ENCODE results near the gene ADGRV1. TPM values are rescaled to one million over a fixed set of nuclear protein-coding genes. Genes with fewer than 3 reads are reported as not detected.

The ADGRV1 gene
- total and polyA plus RNA-seq, 9 of the 15 experiments (the other 6 are each of a cell fraction or from before 2014, with no cell fraction given) = 21.7 to 156 (median 58.2) TPM

GRCh38 chr5:90876366-90876765 is 317.8 kb downstream of the ADGRV1 start:
- POLR2A ChIA-PET = no interaction called here

More at GRCh38 chr5:90876366-90876765, 317.8 kb downstream of the ADGRV1 start:
- no peaks in the 10 kb centered on the region for H3K9me3 ChIP-seq (replicated peaks; ENCODE audit: control insufficient read depth, insufficient read depth, low read depth, low read length)
- no peak overlapping the region for H2AFZ ChIP-seq (ENCODE audit: low read depth, low read length)
- BruUV-seq (replicated peaks) = no TSS peak
- DNase-seq (ENCODE audit: extremely low read depth in 1 of 4, low spot score in 3 of 4) = no peak
- no peak for TF ChIP-seq NCOA6 (IDR thresholded peaks at IDR 0.05)
- TF ChIP-seq ZNF197 (CRISPR knock-in tag; IDR thresholded peaks at IDR 0.05; ENCODE audit: low read depth) = no peak
- TF ChIP-seq ZSCAN29 (IDR thresholded peaks at IDR 0.05) = no peak
- no peak for TF ChIP-seq C11orf30 (IDR thresholded peaks at IDR 0.05; ENCODE audit: low read depth)
- no peak for TF ChIP-seq ZNF436 (CRISPR knock-in tag; IDR thresholded peaks at IDR 0.05)
- no peak for TF ChIP-seq NEUROD1 (IDR thresholded peaks at IDR 0.05; ENCODE audit: borderline replicate concordance, low read depth, low read length, partially characterized antibody)
- TF ChIP-seq, protein P1, sequence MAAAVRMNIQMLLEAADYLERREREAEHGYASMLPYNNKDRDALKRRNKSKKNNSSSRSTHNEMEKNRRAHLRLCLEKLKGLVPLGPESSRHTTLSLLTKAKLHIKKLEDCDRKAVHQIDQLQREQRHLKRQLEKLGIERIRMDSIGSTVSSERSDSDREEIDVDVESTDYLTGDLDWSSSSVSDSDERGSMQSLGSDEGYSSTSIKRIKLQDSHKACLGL (CRISPR knock-in tag; IDR thresholded peaks at IDR 0.05; ENCODE audit: borderline replicate concordance, poor library complexity, severe bottlenecking) = no peak
- no peak for TF ChIP-seq MCM5 (IDR thresholded peaks at IDR 0.05; ENCODE audit: low read depth)
- TF ChIP-seq TFAM (CRISPR knock-in tag; conservative IDR thresholded peaks at IDR 0.05) = no peak
- no peak for TF ChIP-seq HMGN3 (IDR thresholded peaks at IDR 0.05; ENCODE audit: borderline replicate concordance, extremely low read depth, insufficient read length, low read depth, low read length)
- no peak for TF ChIP-seq TRIM28 (IDR thresholded peaks at IDR 0.05)
- TF ChIP-seq CCAR2 (IDR thresholded peaks at IDR 0.05; ENCODE audit: low read depth, low read length) = no peak
- no peak for TF ChIP-seq XRCC5 (IDR thresholded peaks at IDR 0.05; ENCODE audit: low read depth, low read length)
- no peak for TF ChIP-seq PPARD (CRISPR knock-in tag; IDR thresholded peaks at IDR 0.05)
- TF ChIP-seq ESRRB (CRISPR knock-in tag; IDR thresholded peaks at IDR 0.05; ENCODE audit: borderline replicate concordance) = no peak
- TF ChIP-seq TAF1 (IDR thresholded peaks at IDR 0.05; ENCODE audit: control insufficient read depth, extremely low read depth, insufficient read depth, low read length, severe bottlenecking) = no peak
- TF ChIP-seq, protein P2, sequence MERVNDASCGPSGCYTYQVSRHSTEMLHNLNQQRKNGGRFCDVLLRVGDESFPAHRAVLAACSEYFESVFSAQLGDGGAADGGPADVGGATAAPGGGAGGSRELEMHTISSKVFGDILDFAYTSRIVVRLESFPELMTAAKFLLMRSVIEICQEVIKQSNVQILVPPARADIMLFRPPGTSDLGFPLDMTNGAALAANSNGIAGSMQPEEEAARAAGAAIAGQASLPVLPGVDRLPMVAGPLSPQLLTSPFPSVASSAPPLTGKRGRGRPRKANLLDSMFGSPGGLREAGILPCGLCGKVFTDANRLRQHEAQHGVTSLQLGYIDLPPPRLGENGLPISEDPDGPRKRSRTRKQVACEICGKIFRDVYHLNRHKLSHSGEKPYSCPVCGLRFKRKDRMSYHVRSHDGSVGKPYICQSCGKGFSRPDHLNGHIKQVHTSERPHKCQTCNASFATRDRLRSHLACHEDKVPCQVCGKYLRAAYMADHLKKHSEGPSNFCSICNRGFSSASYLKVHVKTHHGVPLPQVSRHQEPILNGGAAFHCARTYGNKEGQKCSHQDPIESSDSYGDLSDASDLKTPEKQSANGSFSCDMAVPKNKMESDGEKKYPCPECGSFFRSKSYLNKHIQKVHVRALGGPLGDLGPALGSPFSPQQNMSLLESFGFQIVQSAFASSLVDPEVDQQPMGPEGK (CRISPR knock-in tag; IDR thresholded peaks at IDR 0.05; ENCODE audit: borderline replicate concordance) = no peak
- no peaks in the 10 kb centered on the region for H4K20me1 ChIP-seq (replicated peaks; ENCODE audit: control insufficient read depth, insufficient read depth, low read length)
- no peak overlapping the region for H3K4me3 ChIP-seq
- H3K9ac ChIP-seq (ENCODE audit: insufficient read depth in 1 of 2, low read depth in 2 of 2, low read length in 2 of 2) = no peak overlapping the region
- H3K9me1 ChIP-seq (ENCODE audit: control insufficient read depth, insufficient read depth, low read length) = no peaks in the 10 kb centered on the region
- H3K36me3 ChIP-seq (ENCODE audit: control insufficient read depth, insufficient read depth, low read length) = peaks cover 21% of the 10 kb centered on the region; the same call in 2 of the 3 replicates
- H3K27me3 ChIP-seq (ENCODE audit: control insufficient read depth in 2 of 2, insufficient read depth in 2 of 2, low read length in 2 of 2) = no peaks in the 10 kb centered on the region
- no peak overlapping the region for H3K4me2 ChIP-seq (ENCODE audit: insufficient read depth, low read length)
- 64% methylated on average over 1 of the region's 1 CpG for WGBS (ENCODE audit: insufficient coverage, low coverage, missing lambda C conversion rate)
- ATAC-seq = no peak
- intact Hi-C loops (cut with micrococcal nuclease) (no loop called here), in situ Hi-C loops (cut with MboI) (no loop called here)
- CTCF ChIA-PET (ENCODE audit: low intra/inter-chr PET ratio) = no interaction called here
- H3K79me2 ChIP-seq (ENCODE audit: control insufficient read depth, insufficient read depth, low read length) = no peaks in the 10 kb centered on the region
- FAIRE-seq = no peak
- H3K4me1 ChIP-seq (replicated peaks in 1 of 2; ENCODE audit: control insufficient read depth in 2 of 2, insufficient read depth in 2 of 2, low read length in 2 of 2) = peaks cover 0 to 9% of the 10 kb centered on the region in 2 experiments; a peak in 1 of 5 replicates
- no peak overlapping the region for H3K27ac ChIP-seq (ENCODE audit: extremely low read depth, low read depth, low read length)

Measured in K562 (cell line).